ENCODE results near the gene ZNF19.
"Not testable (repeated sequence)": the region's sequence is repeated elsewhere in the genome, so short reads cannot be mapped to it uniquely, and the experiment has no call there.

The ZNF19 gene

DNA sequence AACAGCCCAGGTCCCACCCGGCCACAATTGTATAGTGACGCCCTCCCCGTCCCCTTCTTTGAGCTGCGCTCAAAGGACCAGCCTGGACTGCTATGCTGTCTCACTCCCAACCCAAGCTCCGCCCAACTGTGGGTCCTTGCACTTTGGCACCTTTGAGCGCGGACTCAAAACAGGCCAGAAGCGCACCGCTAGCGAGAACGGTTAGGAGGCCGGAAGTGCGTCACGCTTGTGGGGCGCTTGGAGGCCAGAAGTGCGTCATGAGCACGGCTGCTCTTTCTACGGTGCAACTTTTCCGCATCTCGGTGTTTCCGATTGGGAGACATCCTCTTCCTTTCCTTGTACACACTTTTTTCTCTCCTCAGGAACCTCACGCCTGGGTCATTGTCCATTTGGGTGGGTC lies at the start of gene ZNF19:
Gene ZNF19 (minus strand): TSS at position 203 of the 400 bp plus-strand sequence. CDS start 7,210 bp downstream, outside the sequence.
- DNase-seq, result no peak

DNA sequence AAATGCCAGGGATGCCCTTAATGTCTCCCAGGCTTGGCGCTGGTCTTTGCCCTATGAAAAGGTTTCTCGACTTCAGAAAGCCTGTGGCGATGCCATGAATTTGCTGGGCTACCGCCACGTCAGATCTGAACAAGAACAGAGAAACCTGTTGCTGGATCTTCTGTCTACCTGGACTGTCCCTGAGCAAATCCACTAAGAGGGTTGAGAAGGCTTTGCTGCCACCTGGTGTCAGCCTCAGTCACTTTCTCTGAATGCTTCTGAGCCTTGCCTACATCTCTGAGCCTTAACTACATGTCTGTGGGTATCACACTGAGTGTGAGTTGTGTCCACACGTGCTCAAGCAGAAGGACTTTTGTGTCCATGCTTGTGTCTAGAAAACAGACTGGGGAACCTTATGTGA lies 48.5 kb upstream of the ZNF19 start:
- DNase-seq, result no peak

DNA sequence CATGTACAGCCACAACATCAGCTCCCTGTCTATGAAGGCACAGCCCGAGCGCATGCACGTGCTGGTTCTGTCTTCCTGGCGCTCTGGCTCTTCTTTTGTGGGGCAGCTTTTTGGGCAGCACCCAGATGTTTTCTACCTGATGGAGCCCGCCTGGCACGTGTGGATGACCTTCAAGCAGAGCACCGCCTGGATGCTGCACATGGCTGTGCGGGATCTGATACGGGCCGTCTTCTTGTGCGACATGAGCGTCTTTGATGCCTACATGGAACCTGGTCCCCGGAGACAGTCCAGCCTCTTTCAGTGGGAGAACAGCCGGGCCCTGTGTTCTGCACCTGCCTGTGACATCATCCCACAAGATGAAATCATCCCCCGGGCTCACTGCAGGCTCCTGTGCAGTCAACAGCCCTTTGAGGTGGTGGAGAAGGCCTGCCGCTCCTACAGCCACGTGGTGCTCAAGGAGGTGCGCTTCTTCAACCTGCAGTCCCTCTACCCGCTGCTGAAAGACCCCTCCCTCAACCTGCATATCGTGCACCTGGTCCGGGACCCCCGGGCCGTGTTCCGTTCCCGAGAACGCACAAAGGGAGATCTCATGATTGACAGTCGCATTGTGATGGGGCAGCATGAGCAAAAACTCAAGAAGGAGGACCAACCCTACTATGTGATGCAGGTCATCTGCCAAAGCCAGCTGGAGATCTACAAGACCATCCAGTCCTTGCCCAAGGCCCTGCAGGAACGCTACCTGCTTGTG lies 47.8 kb upstream of the ZNF19 start:
- DNase-seq, result no peak

DNA sequence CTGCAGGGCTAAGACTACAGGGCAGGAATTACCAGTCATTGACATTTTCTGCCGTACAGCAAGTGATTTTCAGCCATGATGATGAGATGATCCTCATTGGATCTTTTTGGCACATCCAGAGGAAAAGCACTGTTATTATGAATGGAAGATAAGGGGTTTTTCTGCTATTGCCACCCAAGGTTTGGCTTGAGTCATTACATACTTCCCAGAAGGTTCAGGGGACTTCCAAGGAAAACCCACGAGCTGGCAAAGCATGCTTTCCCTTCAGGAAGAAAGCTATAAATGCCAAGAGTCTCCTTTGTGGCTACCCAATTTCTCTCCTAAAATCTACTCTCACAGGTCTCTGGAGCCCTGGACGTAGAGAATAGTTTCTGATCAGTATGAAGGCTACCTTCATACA lies 43.2 kb upstream of the ZNF19 start:
- no peak for DNase-seq

DNA sequence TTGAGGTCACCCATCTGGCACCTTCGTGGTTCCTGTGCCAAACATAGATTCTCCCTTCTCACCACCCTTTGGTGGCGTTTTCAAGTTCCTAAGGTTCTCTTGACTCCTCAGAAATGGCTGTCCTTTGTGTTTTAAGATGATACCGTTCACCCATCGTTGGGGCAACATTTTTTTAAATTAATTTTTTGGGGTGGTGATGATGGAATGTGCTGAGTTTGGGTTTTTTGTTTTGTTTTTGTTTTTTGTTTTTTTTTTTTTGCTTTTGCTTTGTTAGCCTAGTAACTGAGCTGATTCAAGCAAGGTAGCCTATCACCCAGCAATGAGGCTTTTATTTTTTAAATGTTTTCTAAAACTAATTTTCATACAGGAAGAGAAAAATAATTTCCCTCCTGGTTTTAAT lies 39.7 kb upstream of the ZNF19 start:
- DNase-seq, result no peak

DNA sequence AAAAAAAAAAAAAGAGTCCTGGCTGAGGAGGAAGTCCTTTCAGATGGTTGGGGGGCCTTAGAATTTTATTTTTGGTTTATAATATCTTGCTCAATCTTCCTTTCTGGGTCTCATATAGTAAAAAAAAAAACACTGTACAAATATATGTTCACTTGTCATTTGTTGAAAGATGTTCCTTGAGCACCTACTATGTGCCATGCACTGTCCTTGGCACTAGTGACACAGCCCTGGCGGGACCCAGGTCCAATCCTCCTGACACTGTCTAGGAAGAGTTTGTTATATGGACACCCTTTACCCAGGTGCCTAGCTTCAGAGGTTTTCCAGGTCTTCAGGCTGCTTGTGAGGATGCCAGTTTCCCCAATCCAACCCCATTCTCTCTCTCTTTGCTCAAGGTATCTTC lies 39.1 kb upstream of the ZNF19 start:
- DNase-seq, result no peak

DNA sequence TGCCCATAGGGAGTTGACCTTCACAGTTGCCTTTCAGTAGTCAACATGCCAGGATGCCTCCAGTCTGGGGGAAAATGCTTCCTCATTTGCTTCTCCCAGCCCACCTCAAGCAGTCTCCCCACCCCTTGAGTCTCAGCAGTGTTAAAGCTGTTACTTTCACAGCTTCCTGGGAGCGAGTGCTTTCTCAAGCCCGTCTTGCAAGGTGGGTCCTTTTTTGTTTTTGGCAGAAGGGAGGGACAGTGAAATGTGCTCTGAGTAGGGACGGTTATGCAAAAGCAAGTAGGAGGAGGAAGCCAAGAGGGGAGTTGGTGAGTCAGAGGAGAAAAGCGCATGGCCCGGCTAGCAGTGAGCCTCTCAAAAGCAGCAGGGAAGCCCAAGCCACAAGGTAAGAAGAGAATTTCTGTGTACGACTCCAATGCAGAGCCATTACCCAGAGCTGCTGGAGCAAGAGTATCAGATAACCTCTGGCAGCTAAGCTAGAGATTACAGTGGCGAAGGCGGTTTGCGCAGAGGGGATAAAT lies 37.0 kb upstream of the ZNF19 start, which contains the start of gene CHST4:
Gene CHST4 (plus strand): TSS at position 316 of the 521 bp plus-strand sequence. CDS start 10,252 bp downstream, outside the sequence.
- DNase-seq, result no peak

DNA sequence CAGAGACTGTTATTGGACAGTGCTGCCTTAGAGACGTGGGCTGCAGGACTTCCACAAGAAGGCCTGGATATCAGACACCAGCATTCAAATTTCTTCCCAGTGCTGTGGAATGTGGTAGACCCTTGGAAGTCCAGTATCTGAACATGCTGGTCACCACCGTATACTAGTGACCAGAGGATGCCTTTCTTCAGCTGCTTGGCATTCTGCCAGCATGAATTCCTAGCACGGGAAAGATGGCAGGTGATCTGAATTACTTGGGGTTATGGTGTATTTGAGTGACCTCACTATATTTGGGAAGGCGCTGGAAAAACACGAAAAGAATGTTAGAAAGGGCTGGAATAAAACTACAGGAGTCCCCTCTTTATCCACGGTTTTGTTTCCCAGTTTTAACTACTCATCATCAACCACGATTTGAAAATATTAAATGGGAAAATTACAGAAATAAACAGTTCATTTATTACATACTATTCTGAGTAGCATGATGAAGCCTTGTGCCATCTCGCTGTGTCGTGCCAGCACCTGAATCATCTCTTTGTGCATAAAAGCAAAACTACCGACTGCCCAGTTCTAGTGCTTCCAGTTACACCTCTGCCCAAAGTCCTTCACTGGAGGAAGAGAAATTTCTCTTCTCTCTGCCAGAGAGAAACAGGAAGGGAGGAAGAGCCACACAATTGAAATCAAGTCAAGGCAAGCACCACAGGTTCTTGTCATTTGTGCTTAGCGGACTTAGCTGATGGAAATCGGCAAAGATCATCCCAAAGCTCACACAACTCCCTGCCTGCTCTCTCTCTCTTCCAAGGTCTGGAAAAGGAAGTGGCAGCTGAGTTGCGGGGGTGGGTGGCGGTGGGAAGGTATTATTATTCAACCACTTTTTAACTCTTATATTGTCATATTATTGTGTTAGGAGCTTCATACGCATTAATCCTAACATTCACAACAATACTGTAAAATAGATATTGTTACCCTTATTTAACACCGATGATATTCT lies 35.7 kb upstream of the ZNF19 start:
- DNase-seq, result no peak

DNA sequence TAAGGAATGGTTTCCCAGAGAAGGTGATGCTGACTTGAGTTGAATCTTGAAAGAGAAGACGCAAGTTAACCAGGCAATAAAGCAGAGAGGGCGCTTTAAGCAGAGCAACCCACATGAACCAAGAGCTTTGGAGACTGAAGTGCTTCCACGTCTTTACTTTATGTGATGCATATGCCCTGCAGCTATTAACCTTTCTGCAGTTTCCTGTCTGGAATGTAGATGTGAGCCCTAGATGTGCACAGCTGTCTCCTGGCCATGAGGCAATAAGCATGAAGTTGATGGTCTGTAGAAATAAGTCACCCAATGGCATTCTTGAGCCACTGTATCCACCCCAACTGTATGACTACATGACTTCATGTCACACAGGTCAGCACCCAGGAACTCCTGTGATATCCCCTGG lies 31.4 kb upstream of the ZNF19 start:
- no peak for DNase-seq

DNA sequence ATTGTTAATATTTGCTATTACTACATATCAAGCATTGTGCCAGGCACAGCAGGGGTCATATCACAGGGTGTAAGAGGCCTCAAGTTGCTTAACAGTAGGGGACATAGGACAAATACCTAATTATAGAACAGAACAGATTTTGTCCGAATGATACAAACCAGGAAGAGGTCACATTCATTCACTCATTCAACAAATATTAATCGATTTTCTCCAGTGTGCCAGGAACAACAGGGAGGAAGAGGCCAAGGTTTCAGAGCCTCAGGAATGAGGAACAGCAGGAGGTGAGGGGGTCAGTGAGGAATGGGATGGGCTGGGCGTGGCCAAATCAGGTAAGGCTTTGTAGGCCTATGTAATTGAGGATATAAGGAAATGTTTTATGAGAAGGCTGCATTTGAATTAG lies 25.9 kb upstream of the ZNF19 start:
- DNase-seq, result no peak

DNA sequence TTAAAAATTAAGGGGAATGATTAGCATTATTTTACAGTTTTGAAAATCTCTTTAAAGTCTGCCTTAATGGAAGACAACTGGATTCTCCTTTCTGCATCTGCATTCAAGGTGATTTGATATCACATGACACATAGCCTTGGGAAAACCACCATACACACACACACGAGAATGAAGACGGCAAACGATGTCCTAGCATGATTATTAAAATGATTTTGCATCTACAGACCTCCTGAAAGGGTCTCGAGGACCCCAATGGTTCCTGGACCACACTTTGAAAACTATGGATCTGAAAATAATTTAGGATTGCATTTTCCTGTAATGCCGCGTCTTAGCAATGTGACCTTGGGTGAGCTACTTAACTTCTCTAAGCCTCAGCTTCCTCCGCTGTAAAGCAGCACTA lies 25.4 kb upstream of the ZNF19 start:
- no peak for DNase-seq

DNA sequence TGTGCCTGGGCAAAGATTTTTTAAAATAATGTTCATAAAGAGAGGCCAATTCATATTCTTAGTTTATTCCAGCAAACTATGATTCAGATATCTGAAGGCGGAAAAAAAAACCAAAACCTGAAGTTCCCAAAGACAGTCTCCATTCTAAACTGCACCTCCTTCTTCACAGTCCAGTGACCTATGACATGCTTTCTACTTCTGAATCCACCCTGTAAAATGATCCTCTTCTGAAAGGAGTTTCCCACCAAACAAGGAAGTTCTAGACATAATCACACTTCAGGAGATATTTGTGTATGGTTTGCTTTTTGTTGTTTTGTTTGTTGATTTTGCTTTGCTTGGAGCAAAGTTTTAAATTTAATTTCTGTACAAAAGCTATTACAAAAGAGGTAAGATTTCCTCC lies 24.2 kb upstream of the ZNF19 start:
- no peak for DNase-seq

DNA sequence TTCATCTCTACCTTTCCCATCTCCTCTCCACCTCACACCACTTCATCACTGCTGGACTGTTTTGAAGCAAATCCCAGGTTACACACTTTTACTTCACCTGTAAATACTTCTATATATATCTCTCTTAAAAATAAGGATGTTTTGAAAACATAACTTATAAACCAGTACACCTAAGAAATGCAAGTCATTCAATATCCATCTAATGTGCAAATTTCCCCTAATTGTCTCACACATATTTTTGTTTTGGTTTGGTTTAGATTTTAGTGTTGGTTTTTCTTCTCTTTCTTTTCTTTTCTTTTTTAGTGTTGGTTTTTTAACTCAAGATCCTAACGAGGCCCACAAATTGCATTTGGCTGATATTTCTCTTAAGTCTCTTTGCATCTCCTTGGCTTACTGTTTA lies 17.9 kb upstream of the ZNF19 start:
- DNase-seq, result no peak

DNA sequence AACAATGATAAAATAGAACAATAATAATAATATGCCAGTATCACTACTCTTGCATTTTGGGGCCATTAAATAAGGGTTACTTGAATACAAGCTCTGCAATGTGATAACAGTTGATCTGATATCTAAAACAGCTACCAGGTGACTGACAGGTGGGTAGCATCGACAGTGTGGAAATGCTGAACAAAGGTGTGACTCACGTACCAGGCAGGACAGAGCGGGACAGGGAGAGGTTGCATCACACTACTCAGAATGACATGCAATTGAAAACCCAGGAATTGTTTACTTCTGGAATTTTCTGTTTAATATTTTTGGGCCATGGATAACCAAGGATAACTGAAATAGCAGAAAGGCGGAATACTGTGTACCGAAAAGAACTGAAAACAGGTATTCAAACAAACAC lies 15.8 kb upstream of the ZNF19 start:
- no peak for DNase-seq

DNA sequence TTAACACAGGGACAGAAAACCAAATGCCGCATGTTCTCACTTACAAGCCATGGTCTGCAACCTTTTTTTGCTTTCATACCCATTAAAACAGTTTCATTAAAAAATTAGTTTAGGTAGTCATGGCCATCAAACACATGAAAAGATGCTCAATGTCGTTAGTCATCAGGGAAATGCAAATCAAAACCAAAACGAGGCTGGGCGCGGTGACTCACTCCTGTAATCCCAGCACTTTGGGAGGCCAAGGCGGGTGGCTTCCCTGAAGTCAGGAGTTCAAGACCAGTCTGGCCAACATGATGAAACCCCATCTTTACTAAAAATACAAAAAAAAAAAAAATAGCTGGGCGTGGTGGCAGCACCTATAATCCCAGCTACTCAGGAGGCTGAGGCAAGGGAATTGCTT lies 14.9 kb upstream of the ZNF19 start:
- DNase-seq, result not testable (repeated sequence)

DNA sequence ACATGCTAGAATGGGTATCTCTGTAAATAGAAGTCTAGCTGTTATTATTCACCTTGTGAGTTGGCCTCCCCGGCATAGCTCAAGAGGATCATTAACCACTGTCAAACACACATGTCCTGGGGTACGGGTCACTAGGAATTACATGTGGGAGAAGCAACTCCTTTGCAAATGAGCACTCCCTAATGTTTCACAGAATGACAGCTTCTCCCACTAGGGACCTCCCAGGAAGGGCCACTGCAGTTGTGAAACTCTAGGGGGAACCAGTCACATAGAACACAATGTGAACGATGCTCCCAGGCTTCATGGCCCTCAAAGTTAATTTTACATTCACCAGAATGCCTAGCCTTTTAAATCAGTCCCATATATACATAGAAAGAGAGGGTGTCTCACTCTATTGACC lies 12.4 kb upstream of the ZNF19 start:
- no peak for DNase-seq

DNA sequence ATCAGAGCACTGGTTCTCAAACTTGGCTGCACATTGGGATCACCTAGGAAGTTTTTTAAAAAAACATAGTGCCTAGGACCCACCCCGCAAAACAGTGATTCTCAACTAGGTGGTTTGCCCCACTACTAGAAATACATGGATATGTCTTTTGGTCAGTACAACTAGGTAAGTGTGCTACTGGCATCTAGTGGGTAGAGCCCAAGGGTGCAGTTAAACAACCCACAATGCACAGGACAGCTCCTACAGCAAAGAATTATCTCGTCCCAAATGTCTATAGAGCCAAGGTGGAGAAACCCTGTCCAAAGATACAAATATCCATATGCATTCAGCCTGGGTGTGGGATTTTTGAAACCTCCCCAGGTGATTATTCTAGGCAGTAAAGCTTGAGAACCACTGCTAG lies 11.8 kb upstream of the ZNF19 start:
- DNase-seq, result no peak

DNA sequence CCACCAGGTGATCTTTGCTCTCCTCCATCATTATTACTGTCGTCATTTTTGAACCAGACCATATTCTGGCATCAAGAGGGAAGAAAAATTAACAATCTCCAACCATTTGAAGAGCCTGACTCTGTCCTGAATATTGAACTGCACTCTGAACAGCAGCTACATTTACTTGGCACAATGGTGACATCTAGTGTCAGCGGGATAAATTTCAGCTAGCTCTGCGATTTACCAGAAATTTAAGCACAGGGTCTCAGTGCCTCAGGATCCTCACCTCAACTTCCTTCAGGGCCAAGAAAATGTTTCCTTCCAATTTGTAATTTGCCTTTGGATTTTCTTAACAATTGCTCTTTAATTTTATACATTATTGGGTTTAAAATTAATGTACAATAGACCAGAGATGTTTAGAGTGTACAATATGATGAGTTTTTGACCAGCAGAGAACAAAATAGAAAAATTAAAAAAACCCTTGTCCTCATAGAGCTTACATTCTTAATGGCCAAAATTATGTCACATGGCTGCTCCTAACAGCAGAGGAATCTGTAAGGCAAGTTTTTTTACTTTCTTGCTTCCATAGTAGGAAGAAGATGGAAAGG lies 10.7 kb upstream of the ZNF19 start:
- DNase-seq, result no peak

DNA sequence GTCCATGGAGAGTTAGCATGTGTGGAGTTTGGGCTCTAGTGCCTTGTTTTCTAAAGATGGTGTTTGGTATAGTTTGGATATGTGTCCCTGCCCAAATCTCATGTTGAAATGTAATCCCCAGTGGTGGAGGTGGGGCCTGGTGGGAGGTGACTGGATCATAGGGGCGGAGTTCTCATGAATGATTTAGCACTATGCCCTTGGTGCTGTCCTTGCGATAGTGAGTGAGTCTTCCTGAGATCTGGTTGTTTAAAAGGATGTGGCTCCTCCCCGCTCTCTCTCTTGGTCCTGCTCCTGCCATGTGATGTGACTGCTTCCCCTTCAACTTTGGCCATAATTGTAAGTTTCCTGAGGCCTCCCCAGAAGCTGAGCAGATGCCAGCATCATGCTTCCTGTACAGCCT lies 8.9 kb upstream of the ZNF19 start:
- DNase-seq, result no peak

DNA sequence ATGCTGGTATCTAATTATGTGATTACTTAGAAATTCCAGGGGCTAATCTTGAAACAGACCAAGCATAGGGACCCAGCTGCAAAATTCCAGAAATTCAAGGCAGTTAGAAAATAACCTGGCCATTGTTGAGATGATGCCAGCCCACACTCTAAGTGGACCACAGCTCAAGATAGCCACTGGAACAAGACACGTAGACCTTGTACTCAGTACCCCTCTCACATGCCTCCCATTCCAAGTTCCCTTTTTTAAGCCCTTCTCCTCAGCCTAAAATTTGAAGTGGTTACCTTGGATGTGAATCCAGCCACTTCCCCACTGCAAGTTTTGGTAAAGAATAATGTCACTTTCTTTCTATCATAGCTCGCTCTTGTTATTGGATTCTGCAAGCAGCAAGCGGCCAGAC lies 4.1 kb upstream of the ZNF19 start:
- DNase-seq, result no peak

DNA sequence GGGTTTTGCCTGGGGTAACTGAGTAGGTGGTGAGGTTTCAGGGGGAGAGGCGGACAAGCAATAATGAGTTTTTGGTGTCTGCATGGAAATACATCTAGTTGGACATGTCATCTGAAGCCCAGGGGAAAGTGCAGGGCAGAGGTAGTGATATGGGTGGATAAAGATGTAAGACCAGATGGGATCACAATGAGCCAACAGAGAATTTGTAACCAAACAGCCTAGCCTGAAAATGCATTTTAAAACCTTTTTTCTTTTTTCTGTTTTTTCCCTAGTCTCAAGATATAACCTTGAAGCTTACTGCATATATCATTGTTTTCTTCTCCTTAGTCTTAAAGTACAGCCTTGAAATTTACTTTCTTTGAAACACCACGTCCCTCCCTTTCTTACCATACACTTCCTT lies 3.7 kb upstream of the ZNF19 start:
- no peak for DNase-seq

DNA sequence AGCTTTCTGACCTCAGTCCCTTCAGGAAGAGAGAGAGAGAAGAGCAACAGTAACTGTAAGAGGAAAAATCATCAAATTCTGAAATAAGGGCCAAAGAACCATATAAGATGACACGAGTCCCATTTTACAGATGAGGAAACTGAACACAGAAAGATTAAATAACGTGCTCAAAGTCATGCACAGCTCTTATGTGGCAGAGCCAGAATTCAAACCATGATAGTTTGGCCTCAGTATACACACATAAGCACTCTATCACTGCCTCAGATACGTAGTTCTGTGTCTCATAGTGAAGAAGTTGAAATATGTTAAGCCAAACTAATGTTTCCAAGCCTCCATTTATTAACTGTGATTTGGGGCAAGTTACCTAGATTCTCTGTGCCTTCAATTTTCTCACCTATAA lies 1.9 kb upstream of the ZNF19 start:
- DNase-seq, result no peak

DNA sequence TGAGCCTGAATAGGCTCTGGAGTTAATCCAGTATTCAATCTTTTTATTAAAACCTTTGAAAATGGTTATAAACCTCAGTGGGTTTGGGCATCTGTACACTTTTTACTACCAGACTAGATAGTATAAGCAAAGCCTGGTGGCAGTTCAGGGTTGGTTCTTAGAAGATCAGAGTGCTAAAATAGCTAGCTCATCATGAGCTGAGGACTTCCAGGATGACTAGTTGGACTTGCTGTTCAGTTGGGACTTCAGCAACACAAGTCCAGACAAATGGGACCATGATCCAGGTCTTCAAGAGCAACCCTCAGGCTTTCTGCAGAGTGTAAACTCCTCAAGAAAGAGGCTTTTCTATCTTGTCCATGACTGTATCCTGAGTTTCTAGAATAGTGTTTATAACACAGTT lies 1.2 kb upstream of the ZNF19 start:
- no peak for DNase-seq
